NCI-H82 treated with DMSO at 0.1 percent for 48 hours (cell line): ENCODE results near the gene CACNA1B.
"Not testable (repeated sequence)": the region's sequence is repeated elsewhere in the genome, so short reads cannot be mapped to it uniquely, and the experiment has no call there.

Experiments used
- DNase-seq: peaks from one replicate; lab custom pipeline; 2025; ENCODE audit not compliant: unreplicated experiment; lab: John Stamatoyannopoulos, UW

The CACNA1B gene

GRCh38 chr9:138126858-138127584 is 249.4 kb downstream of the CACNA1B start:
- DNase-seq: not testable (repeated sequence)

GRCh38 chr9:138128027-138128426 is 250.4 kb downstream of the CACNA1B start:
- DNase-seq: not testable (repeated sequence)

- not testable (repeated sequence) for DNase-seq
Measured at GRCh38 chr9:138129318-138129717, 251.7 kb downstream of the CACNA1B start.

GRCh38 chr9:138132946-138133705 is 255.5 kb downstream of the CACNA1B start:
- not testable (repeated sequence) for DNase-seq

GRCh38 chr9:138134581-138134980 is 257.0 kb downstream of the CACNA1B start:
- DNase-seq: not testable (repeated sequence)

GRCh38 chr9:138139096-138139495 is 261.5 kb downstream of the CACNA1B start:
- not testable (repeated sequence) for DNase-seq

- not testable (repeated sequence) for DNase-seq
Measured at GRCh38 chr9:138140980-138141379, 263.4 kb downstream of the CACNA1B start.

GRCh38 chr9:138142528-138143244 is 265.1 kb downstream of the CACNA1B start:
- not testable (repeated sequence) for DNase-seq

- DNase-seq: not testable (repeated sequence)
Measured at GRCh38 chr9:138143491-138143890, 265.9 kb downstream of the CACNA1B start.

GRCh38 chr9:138147556-138147955 is 270.0 kb downstream of the CACNA1B start:
- not testable (repeated sequence) for DNase-seq

GRCh38 chr9:138149672-138150656 is 272.4 kb downstream of the CACNA1B start:
- not testable (repeated sequence) for DNase-seq

GRCh38 chr9:138155788-138156187 is 278.2 kb downstream of the CACNA1B start:
- DNase-seq: not testable (repeated sequence)

- DNase-seq: not testable (repeated sequence)
Measured at GRCh38 chr9:138166793-138167192, 289.2 kb downstream of the CACNA1B start.
